GM10248 (cell line): ENCODE measurements around the gene ACSF3.
"Not testable (repeated sequence)": the region's sequence is repeated elsewhere in the genome, so short reads cannot be mapped to it uniquely, and the experiment has no call there.

ENCODE experiments used
- CTCF ChIA-PET: fragments of 300-600 bp; sonication (Branson Sonifier 250); formaldehyde crosslinking; extraction: SDS; loops from one replicate; lab custom pipeline; 2021; ENCODE audit warnings: antibody characterized with exemption; lab: Yijun Ruan, JAX
- POLR2A ChIA-PET: fragments of 350-650 bp; sonication (Branson Sonifier 250); formaldehyde crosslinking; extraction: SDS; loops from one replicate; lab custom pipeline; 2020; ENCODE audit warnings: antibody characterized with exemption; lab: Yijun Ruan, JAX
- DNase-seq: peaks from one replicate; pipeline ENCODE4 v3.0.0; 2012; ENCODE audit errors: extremely low spot score
- CTCF ChIP-seq: IDR thresholded peaks from 2 replicates; pipeline ENCODE4 v1.5.1; 2012; ENCODE audit warnings: mild to moderate bottlenecking, low read depth; ENCODE audit errors: extremely low read depth, missing control alignments, control extremely low read depth

The ACSF3 gene

DNA sequence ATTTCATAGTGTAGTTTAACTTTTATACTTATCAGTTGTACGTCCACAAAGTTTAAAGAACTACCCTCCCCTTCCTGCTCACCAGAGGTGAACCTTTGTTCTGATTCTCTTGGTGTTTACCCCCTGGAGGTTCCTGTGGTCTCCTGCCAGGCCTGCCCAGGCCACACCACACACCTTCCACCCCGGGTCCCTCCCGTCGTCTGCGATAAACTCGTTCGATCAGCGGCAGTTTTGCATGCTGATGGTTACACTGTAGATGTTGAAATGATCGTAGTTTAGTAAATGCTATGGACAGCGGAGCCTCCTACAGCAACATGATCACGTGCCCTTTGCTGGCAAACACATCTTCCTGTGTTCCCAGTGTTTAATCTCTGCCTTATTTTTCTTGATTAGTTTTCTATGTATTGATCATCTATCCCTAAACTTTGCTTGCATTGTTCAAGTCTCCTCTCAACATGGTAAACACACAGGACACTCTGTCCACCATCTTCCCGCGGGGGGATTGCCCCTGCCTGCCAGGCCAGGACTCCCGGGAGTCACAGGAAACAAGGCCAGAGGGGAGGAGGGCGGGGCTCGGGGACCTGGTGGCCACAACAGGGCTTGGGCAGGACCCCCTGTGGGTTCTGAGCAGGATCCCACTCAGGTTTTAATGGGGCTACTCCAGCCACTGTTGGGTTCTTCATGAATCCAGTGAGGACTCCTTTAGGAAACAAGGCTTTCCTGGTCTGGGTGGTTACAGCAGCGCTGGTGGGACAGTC is 2.8 kb upstream of the ACSF3 start:
- CTCF ChIA-PET: no interaction called here
- no peak for TF ChIP-seq CTCF
- no peak for DNase-seq
- POLR2A ChIA-PET: no interaction called here

- no peak for TF ChIP-seq CTCF
- no peak for DNase-seq
- CTCF ChIA-PET: no interaction called here
- POLR2A ChIA-PET: no interaction called here
Observed at GRCh38 chr16:89092013-89092412, 1.6 kb upstream of the ACSF3 start.

GRCh38 chr16:89093252-89093601 is 425 bp upstream of the ACSF3 start:
- POLR2A ChIA-PET: not testable (repeated sequence)
- CTCF ChIA-PET: interaction anchor here (1.8 kb wide), 1 partner anchor 11 kb away, joined by 4 read pairs; no protein-coding TSS in a partner anchor

DNA sequence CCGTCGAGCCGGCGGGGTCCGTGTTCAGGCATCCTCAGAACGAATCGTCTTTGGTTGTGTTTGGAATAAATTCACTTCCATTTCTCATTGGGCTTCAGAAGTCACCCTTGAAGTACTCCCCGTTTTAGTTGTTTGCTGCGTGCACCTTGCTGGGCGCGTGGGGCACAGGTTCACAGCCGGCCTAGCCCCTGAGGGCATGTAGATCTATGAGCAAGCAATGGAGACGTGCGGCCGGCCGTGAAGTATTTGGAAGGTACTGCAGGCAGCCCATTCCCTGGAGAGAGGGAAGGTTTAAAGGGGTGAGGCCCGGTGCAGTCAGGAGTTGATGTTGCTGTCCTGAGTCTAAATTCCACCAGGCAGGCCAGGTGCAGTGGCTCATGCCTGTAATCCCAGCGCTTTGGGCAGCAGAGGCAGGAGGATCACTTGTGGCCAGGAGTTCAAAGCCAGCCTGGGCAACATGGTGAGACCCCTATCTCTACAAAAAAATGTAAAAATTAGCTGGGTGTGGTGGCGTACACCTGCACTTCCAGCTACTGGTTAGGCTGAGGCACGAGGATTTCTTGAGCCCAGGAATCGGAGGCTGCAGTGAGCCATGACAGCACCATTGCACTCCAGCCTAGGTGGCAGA is 714 bp downstream of the ACSF3 start:
- no peak for TF ChIP-seq CTCF
- no peak for DNase-seq
- ChIA-PET POLR2A (no interaction called here), CTCF (interaction anchor here (1.8 kb wide), 1 partner anchor 10 kb away, joined by 4 read pairs; no protein-coding TSS in a partner anchor)

More at GRCh38 chr16:89093252-89093601, 425 bp upstream of the ACSF3 start:
- not testable (repeated sequence) for DNase-seq

DNA sequence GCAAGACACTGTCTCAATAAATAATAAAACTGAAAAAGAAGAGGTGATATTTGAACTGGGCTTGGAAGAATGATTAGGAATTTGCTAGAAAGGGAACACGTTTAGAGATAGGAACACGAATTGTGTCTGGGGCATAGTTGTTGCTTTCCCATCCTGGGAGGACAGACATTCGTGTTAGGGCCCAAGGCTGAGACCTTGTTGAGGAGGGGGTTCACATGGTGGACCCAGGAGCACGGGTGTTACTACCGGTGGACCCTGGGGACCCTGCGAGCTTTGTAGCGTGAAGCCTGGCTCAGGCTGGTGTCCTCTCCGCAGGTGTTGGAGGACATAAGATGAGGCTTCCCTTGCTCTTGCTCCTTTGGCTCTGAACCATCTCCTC is 1.2 kb downstream of the ACSF3 start:
- TF ChIP-seq CTCF: no peak
- DNase-seq: no peak
- ChIA-PET POLR2A (no interaction called here), CTCF (interaction anchor here (1.8 kb wide), 1 partner anchor 10 kb away, joined by 4 read pairs; no protein-coding TSS in a partner anchor)

DNA sequence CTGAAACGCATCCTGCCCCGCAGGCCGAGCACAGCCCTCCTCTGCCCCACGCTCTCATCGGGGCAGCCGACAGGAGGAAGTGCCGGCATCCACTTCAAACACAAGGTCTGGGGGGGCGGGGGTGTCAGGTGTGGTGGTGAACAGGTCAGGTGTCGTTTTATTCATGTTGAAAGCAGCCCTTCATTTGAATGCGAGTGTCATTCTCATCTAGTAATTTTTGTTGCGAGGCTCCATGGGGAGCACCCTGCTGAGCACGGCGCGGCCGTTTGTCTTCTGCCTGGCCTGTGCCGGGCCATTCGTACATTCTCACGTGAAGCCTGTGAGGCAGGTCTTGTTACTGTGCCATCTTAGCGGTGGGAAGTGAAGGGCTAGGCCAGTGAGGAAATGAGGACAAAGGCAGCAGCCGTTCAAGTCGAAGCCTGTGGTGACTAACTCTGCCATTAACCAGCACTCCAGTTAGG is 1.9 kb downstream of the ACSF3 start:
- CTCF ChIA-PET: no interaction called here
- POLR2A ChIA-PET: no interaction called here
- TF ChIP-seq CTCF: no peak
- peak; percentile 55 for DNase-seq
